Coronary artery (tissue), 2 donors: ENCODE measurements around the gene GPRIN1.
A peak's percentile ranks its signal among the peaks of the same experiment; 100 is the strongest.
"Not testable (repeated sequence)": the region's sequence is repeated elsewhere in the genome, so short reads cannot be mapped to it uniquely, and the experiment has no call there.

ENCODE experiments used
- DNase-seq: peaks from one replicate; pipeline ENCODE4 v3.0.0-alpha.2; 2017; ENCODE audit warnings: low spot score
- H3K27ac ChIP-seq, 2 donors: fragments of 200-600 bp; sonication (generic); one replicate each; pipeline ENCODE4 v1.5.1; 2016 to 2019
- H3K4me3 ChIP-seq: fragments of 200-600 bp; sonication (generic); 2 replicates; pipeline ENCODE4 v1.5.1; 2016; ENCODE audit warnings: mild to moderate bottlenecking, moderate library complexity
- TF ChIP-seq, protein P1 (sequence below): fragments of 200-600 bp; sonication (generic); IDR thresholded peaks from one replicate; pipeline ENCODE4 v1.5.1; 2019; ENCODE audit warnings: antibody characterized with exemption

Gene GPRIN1

GRCh38 chr5:176608142-176608705 is 1.7 kb downstream of the GPRIN1 start:
- no peak overlapping the region for H3K27ac ChIP-seq
- DNase-seq: no peak
- H3K4me3 ChIP-seq: no peak overlapping the region
- TF ChIP-seq, protein P1, sequence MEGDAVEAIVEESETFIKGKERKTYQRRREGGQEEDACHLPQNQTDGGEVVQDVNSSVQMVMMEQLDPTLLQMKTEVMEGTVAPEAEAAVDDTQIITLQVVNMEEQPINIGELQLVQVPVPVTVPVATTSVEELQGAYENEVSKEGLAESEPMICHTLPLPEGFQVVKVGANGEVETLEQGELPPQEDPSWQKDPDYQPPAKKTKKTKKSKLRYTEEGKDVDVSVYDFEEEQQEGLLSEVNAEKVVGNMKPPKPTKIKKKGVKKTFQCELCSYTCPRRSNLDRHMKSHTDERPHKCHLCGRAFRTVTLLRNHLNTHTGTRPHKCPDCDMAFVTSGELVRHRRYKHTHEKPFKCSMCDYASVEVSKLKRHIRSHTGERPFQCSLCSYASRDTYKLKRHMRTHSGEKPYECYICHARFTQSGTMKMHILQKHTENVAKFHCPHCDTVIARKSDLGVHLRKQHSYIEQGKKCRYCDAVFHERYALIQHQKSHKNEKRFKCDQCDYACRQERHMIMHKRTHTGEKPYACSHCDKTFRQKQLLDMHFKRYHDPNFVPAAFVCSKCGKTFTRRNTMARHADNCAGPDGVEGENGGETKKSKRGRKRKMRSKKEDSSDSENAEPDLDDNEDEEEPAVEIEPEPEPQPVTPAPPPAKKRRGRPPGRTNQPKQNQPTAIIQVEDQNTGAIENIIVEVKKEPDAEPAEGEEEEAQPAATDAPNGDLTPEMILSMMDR: no peak

- DNase-seq: no peak
- TF ChIP-seq, protein P1: no peak
Measured at GRCh38 chr5:176606875-176607274, 3.1 kb downstream of the GPRIN1 start.

GRCh38 chr5:176606032-176606431 is 3.9 kb downstream of the GPRIN1 start:
- TF ChIP-seq, protein P1: no peak
- DNase-seq: no peak
- no peak overlapping the region for H3K4me3 ChIP-seq
- no peak overlapping the region for H3K27ac ChIP-seq

More at GRCh38 chr5:176606875-176607274, 3.1 kb downstream of the GPRIN1 start:
- Histone ChIP-seq H3K27ac (no peak overlapping the region), H3K4me3 (no peak overlapping the region)

GRCh38 chr5:176603091-176603490 is 6.9 kb downstream of the GPRIN1 start:
- Histone ChIP-seq H3K27ac (no peak overlapping the region), H3K4me3 (no peak overlapping the region)
- TF ChIP-seq, protein P1: no peak
- no peak for DNase-seq

DNA sequence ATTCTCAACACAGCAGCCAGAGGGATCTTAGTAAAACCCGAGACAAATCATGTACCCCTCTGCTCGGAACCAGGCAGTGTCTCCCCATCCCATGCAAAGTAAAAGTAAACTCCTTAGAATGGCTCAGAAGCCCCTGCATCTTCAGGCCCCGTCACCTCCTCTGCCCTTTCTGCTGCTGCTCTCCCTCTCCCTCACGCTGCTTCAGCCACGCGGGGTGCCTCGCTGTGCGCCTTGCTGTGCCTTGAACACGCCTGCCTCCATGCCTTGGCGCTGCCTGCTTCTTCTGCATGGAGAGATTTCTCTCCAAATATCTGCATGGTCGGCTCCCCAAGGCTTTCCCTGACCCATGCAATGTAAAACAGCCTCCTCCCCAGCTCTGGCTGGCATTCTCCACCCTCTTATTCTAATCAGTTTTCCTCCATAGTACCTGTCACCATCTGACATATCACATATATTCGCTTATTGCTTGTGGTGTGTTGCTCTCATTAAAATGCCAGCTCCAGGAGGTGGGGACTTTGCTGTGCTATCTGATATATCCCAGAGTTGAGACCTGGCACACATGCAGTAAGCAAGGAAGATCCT is 8.0 kb downstream of the GPRIN1 start:
- DNase-seq: no peak
- TF ChIP-seq, protein P1: no peak
- Histone ChIP-seq H3K4me3 (no peak overlapping the region), H3K27ac (no peak overlapping the region)

GRCh38 chr5:176599749-176600430 is 10.1 kb downstream of the GPRIN1 start:
- DNase-seq, H3K27ac ChIP-seq, H3K4me3 ChIP-seq: not testable (repeated sequence)

DNA sequence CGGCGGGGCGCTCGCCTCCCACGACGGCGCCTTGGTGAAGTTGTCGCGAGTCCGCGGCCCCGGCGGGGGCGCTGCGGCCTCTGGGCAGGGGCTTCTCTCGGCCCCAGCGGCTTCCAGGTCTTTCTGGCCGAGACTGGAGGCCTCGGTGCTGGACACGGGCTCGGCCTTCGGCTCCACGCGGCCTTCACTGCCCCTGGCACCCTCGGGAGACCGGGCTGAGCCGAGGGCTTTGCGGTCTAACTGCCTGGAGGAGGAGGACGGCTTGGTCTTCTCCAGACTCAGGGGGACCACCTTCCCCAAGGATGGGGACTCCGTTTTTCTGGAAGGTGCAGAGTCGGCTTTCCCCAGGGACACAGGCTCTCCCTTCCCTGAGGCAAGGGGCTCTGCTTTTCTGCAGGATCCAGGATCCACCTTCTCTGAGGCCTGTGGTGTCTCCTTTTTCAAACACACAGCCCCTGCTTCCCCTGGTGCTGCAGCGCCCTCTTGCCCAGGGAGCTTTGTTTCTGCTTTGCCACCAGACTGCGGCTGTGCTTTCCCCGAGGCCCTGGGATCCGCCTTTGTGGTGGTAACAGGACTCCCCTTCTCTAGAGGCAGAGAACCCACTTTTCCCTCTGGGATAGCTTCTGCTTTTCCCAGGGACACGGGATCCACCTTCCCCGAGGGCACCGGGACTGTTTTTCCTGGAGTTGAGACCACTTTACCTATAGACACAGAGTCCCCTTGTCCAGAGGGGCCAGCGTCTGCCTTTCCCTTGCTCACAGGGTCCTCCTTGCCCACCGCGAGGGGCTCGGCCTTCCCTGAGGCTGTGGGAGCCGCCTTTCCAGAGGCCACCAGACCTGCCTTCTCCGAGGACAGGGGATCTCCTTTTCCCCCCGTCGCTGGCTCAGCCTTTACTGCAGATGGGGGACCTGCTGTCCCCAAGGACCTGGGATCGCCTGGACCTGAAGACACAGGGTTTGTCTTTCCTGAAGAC is 12.3 kb downstream of the GPRIN1 start:
- H3K4me3 ChIP-seq: peak overlapping the region; percentile 68
- no peak overlapping the region for H3K27ac ChIP-seq
- no peak for DNase-seq
- TF ChIP-seq, protein P1: no peak
